ENCODE measurements around the gene FLRT1.

GRCh38 chr11:64060861-64061444 lies 25.2 kb downstream of the FLRT1 start:
- TF ChIP-seq CTCF (IDR thresholded peaks at IDR 0.05) (no peak), POLR2AphosphoS5 (IDR thresholded peaks at IDR 0.05) (no peak)

Data from gastroesophageal sphincter (tissue), 3 donors.